Tibial nerve (tissue), 4 donors: ENCODE results near the gene MSRB3.

Experiments
- CTCF ChIP-seq, 5 experiments: fragments of 200-600 bp in 3 of 5; fragments of 450-650 bp in 2 of 5; sonication (generic) in 3 of 5; IDR thresholded peaks; one replicate each; pipeline ENCODE4 v1.5.1; 2016 to 2019; ENCODE audit warnings: antibody characterized with exemption in 5 of 5, mild to moderate bottlenecking in 3 of 5, moderate library complexity in 2 of 5
- EP300 ChIP-seq, 2 donors: sonication (generic); formaldehyde crosslinking; IDR thresholded peaks; one replicate each; pipeline ENCODE4 v1.6.1; 2017; ENCODE audit warnings: antibody characterized with exemption in 2 of 2, mild to moderate bottlenecking in 1 of 2
- POLR2A ChIP-seq, 2 donors: fragments of 450-650 bp; IDR thresholded peaks; one replicate each; pipeline ENCODE4 v1.6.1; 2017; ENCODE audit warnings: antibody characterized with exemption in 2 of 2, mild to moderate bottlenecking in 2 of 2, moderate library complexity in 2 of 2

- no peak for TF ChIP-seq CTCF (IDR thresholded peaks at IDR 0.05)
- TF ChIP-seq POLR2A (IDR thresholded peaks at IDR 0.05) = no peak
- no peak for TF ChIP-seq EP300 (IDR thresholded peaks at IDR 0.05)
These were observed 46.1 kb downstream of the MSRB3 start for GRCh38 chr12:65324551-65324950.
